HEK293 (cell line): ENCODE measurements around the gene INPP5D.

Source experiments
- CTCF ChIA-PET: fragments of 350-600 bp; formaldehyde crosslinking; extraction: SDS; loops from one replicate; lab custom pipeline; 2021; ENCODE audit warnings: antibody characterized with exemption; lab: Yijun Ruan, JAX
- POLR2A ChIA-PET: fragments of 300-600 bp; formaldehyde crosslinking; extraction: SDS; loops from one replicate; lab custom pipeline; 2020; ENCODE audit warnings: antibody characterized with exemption, inconsistent platforms; lab: Yijun Ruan, JAX
- H3K27ac ChIP-seq: fragments of 200-500 bp; sonication (Bioruptor generic); 2 replicates; pipeline ENCODE4 v1.5.1; 2014; ENCODE audit warnings: low read depth, low read length, control low read depth, inconsistent platforms; ENCODE audit errors: extremely low read depth
- H3K36me3 ChIP-seq, 2 experiments: fragments of 200-500 bp in 1 of 2; sonication (Bioruptor generic) in 1 of 2; 1 replicate in 1 of 2; 2 replicates in 1 of 2; pipeline ENCODE4 v1.5.1; 2014 to 2017; ENCODE audit warnings: inconsistent platforms in 2 of 2, low read length in 2 of 2; ENCODE audit not compliant: control insufficient read depth in 2 of 2, insufficient read depth in 1 of 2
- H3K4me1 ChIP-seq: fragments of 200-500 bp; sonication (Bioruptor generic); 2 replicates; pipeline ENCODE4 v1.5.1; 2014; ENCODE audit warnings: mild to moderate bottlenecking, low read length, inconsistent platforms; ENCODE audit not compliant: control insufficient read depth, insufficient read depth
- H3K4me3 ChIP-seq: 2 replicates; pipeline ENCODE4 v1.5.1; 2011; ENCODE audit warnings: low read depth, mild to moderate bottlenecking, control low read depth, low read length, moderate library complexity
- H3K9me3 ChIP-seq: fragments of 200-500 bp; sonication (Bioruptor generic); 2 replicates; pipeline ENCODE4 v1.5.1; 2014; ENCODE audit warnings: low read depth, low read length, inconsistent platforms; ENCODE audit not compliant: control insufficient read depth, insufficient read depth
- AEBP2 ChIP-seq: fragments of 450-650 bp; formaldehyde crosslinking; IDR thresholded peaks from 2 replicates; pipeline ENCODE4 v1.5.1; 2016; ENCODE audit warnings: missing biosample characterization, missing genetic modification characterization, borderline replicate concordance
- PATZ1 ChIP-seq: fragments of 450-650 bp; formaldehyde crosslinking; IDR thresholded peaks from 2 replicates; pipeline ENCODE4 v1.5.1; 2016; ENCODE audit warnings: missing biosample characterization, missing genetic modification characterization
- SETDB1 ChIP-seq: IDR thresholded peaks from one replicate; pipeline ENCODE4 v1.6.1; 2017; ENCODE audit warnings: mild to moderate bottlenecking, low read length, moderate library complexity, mixed read lengths; ENCODE audit not compliant: insufficient read length
- SP2 ChIP-seq: fragments of 450-650 bp; formaldehyde crosslinking; IDR thresholded peaks from 2 replicates; pipeline ENCODE4 v1.5.1; 2016; ENCODE audit warnings: missing biosample characterization, missing genetic modification characterization
- YY2 ChIP-seq: fragments of 450-650 bp; formaldehyde crosslinking; IDR thresholded peaks from 2 replicates; pipeline ENCODE4 v1.5.1; 2016; ENCODE audit warnings: missing biosample characterization, missing genetic modification characterization
- ZBTB48 ChIP-seq: fragments of 450-650 bp; formaldehyde crosslinking; IDR thresholded peaks from 2 replicates; pipeline ENCODE4 v1.5.1; 2016; ENCODE audit warnings: missing biosample characterization, missing genetic modification characterization
- ZNF112 ChIP-seq: fragments of 450-650 bp; formaldehyde crosslinking; IDR thresholded peaks from 2 replicates; pipeline ENCODE4 v1.5.0; 2017; ENCODE audit warnings: missing biosample characterization, missing genetic modification characterization
- ZNF121 ChIP-seq: fragments of 450-650 bp; formaldehyde crosslinking; IDR thresholded peaks from 2 replicates; pipeline ENCODE4 v1.5.1; 2016; ENCODE audit warnings: missing biosample characterization, missing genetic modification characterization
- ZNF140 ChIP-seq: fragments of 450-650 bp; formaldehyde crosslinking; IDR thresholded peaks from 2 replicates; pipeline ENCODE4 v1.5.1; 2016; ENCODE audit warnings: missing biosample characterization, missing genetic modification characterization
- ZNF155 ChIP-seq: fragments of 450-650 bp; formaldehyde crosslinking; IDR thresholded peaks from 2 replicates; pipeline ENCODE4 v1.5.1; 2016; ENCODE audit warnings: missing biosample characterization, missing genetic modification characterization
- ZNF16 ChIP-seq: fragments of 450-650 bp; formaldehyde crosslinking; IDR thresholded peaks from 2 replicates; pipeline ENCODE4 v1.5.1; 2016; ENCODE audit warnings: low read depth, missing biosample characterization, missing genetic modification characterization
- ZNF26 ChIP-seq: fragments of 450-650 bp; formaldehyde crosslinking; IDR thresholded peaks from 2 replicates; pipeline ENCODE4 v1.5.1; 2016; ENCODE audit warnings: missing biosample characterization, missing genetic modification characterization
- ZNF362 ChIP-seq: fragments of 450-650 bp; formaldehyde crosslinking; IDR thresholded peaks from 2 replicates; pipeline ENCODE4 v1.5.1; 2016; ENCODE audit warnings: missing biosample characterization, missing genetic modification characterization
- ZNF391 ChIP-seq: fragments of 450-650 bp; formaldehyde crosslinking; IDR thresholded peaks from 2 replicates; pipeline ENCODE4 v1.5.1; 2016; ENCODE audit warnings: low read depth, missing biosample characterization, missing genetic modification characterization, borderline replicate concordance
- ZNF398 ChIP-seq: fragments of 450-650 bp; formaldehyde crosslinking; IDR thresholded peaks from 2 replicates; pipeline ENCODE4 v1.5.1; 2017; ENCODE audit warnings: missing biosample characterization, missing genetic modification characterization
- ZNF473 ChIP-seq: fragments of 450-650 bp; formaldehyde crosslinking; IDR thresholded peaks from 2 replicates; pipeline ENCODE4 v1.5.1; 2017; ENCODE audit warnings: missing biosample characterization, missing genetic modification characterization
- ZNF488 ChIP-seq: fragments of 450-650 bp; formaldehyde crosslinking; IDR thresholded peaks from 2 replicates; pipeline ENCODE4 v1.5.1; 2016; ENCODE audit warnings: missing biosample characterization, missing genetic modification characterization
- ZNF626 ChIP-seq: fragments of 450-650 bp; sonication (Bioruptor Pico); formaldehyde crosslinking; IDR thresholded peaks from 2 replicates; pipeline ENCODE4 v1.5.1; 2018; ENCODE audit warnings: missing biosample characterization, missing genetic modification characterization, inconsistent platforms
- ZNF701 ChIP-seq: fragments of 450-650 bp; formaldehyde crosslinking; IDR thresholded peaks from 2 replicates; pipeline ENCODE4 v1.5.1; 2016; ENCODE audit warnings: missing biosample characterization, missing genetic modification characterization
- ZNF704 ChIP-seq: fragments of 450-650 bp; formaldehyde crosslinking; IDR thresholded peaks from 2 replicates; pipeline ENCODE4 v1.5.1; 2016; ENCODE audit warnings: missing biosample characterization, missing genetic modification characterization
- ZNF830 ChIP-seq: fragments of 450-650 bp; IDR thresholded peaks from 2 replicates; pipeline ENCODE4 v1.5.0; 2018; ENCODE audit warnings: missing biosample characterization, missing genetic modification characterization, low read depth, mild to moderate bottlenecking, moderate library complexity
- ZSCAN16 ChIP-seq: fragments of 450-650 bp; formaldehyde crosslinking; IDR thresholded peaks from 2 replicates; pipeline ENCODE4 v1.5.1; 2016; ENCODE audit warnings: missing biosample characterization, missing genetic modification characterization

Gene INPP5D

GRCh38 chr2:233133239-233133638 lies 73.1 kb downstream of the INPP5D start:
- H3K4me1 ChIP-seq, result no peaks in the 10 kb centered on the region
- no peak overlapping the region for H3K27ac ChIP-seq
- ChIA-PET CTCF (no interaction called here), POLR2A (no interaction called here)
- no peak for TF ChIP-seq ZNF473 (tag by site-specific recombination)
- no peak for TF ChIP-seq ZBTB48 (tag by site-specific recombination)
- no peak overlapping the region for H3K4me3 ChIP-seq
- H3K36me3 ChIP-seq, result no peaks in the 10 kb centered on the region
- H3K9me3 ChIP-seq, result no peaks in the 10 kb centered on the region

GRCh38 chr2:233135421-233135820 lies 75.3 kb downstream of the INPP5D start:
- H3K27ac ChIP-seq, result no peak overlapping the region
- ChIA-PET CTCF (interaction anchor here (0.7 to 1.6 kb wide), 3 partner anchors 82 to 260 kb away, joined by 3 to 4 read pairs (median 4); no protein-coding TSS in a partner anchor), POLR2A (interaction anchor here (0.6 kb wide), 1 partner anchor 1128 kb away, joined by 6 read pairs; no protein-coding TSS in a partner anchor)
- H3K9me3 ChIP-seq, result no peaks in the 10 kb centered on the region
- no peaks in the 10 kb centered on the region for H3K36me3 ChIP-seq
- H3K4me3 ChIP-seq, result no peak overlapping the region
- no peak for TF ChIP-seq SETDB1
- TF ChIP-seq, all 188 proteins: peak for 0
- no peaks in the 10 kb centered on the region for H3K4me1 ChIP-seq

GRCh38 chr2:233137040-233137439 lies 76.9 kb downstream of the INPP5D start:
- no peak overlapping the region for H3K4me3 ChIP-seq
- POLR2A ChIA-PET, result no interaction called here
- no peaks in the 10 kb centered on the region for H3K4me1 ChIP-seq
- H3K27ac ChIP-seq, result no peak overlapping the region
- no peaks in the 10 kb centered on the region for H3K9me3 ChIP-seq
- CTCF ChIA-PET, result no interaction called here
- no peaks in the 10 kb centered on the region for H3K36me3 ChIP-seq
- no peak for TF ChIP-seq ZNF391 (tag by site-specific recombination)
- no peak for TF ChIP-seq ZNF121 (tag by site-specific recombination)
- no peak for TF ChIP-seq SP2
- no peak for TF ChIP-seq PATZ1
- TF ChIP-seq ZNF830 (tag by site-specific recombination), result no peak
- no peak for TF ChIP-seq YY2 (tag by site-specific recombination)
- TF ChIP-seq ZNF362 (tag by site-specific recombination), result no peak
- TF ChIP-seq ZNF112 (tag by site-specific recombination), result no peak
- TF ChIP-seq ZNF626 (tag by site-specific recombination), result no peak
- no peak for TF ChIP-seq ZNF26 (tag by site-specific recombination)
- no peak for TF ChIP-seq ZNF16
- no peak for TF ChIP-seq ZSCAN16
- TF ChIP-seq ZNF488, result no peak
- TF ChIP-seq ZNF701 (tag by site-specific recombination), result no peak
- no peak for TF ChIP-seq ZNF140 (tag by site-specific recombination)
- no peak for TF ChIP-seq ZNF155
- TF ChIP-seq AEBP2 (tag by site-specific recombination), result no peak
- no peak for TF ChIP-seq ZNF398 (tag by site-specific recombination)
- no peak for TF ChIP-seq ZNF704 (tag by site-specific recombination)
